NCI-H146 (cell line): ENCODE results near the gene LRRC3C.
"Not testable (repeated sequence)": the region's sequence is repeated elsewhere in the genome, so short reads cannot be mapped to it uniquely, and the experiment has no call there.

ENCODE experiments used
- DNase-seq: peaks from one replicate; lab custom pipeline; 2025; lab: John Stamatoyannopoulos, UW

The LRRC3C gene

DNA sequence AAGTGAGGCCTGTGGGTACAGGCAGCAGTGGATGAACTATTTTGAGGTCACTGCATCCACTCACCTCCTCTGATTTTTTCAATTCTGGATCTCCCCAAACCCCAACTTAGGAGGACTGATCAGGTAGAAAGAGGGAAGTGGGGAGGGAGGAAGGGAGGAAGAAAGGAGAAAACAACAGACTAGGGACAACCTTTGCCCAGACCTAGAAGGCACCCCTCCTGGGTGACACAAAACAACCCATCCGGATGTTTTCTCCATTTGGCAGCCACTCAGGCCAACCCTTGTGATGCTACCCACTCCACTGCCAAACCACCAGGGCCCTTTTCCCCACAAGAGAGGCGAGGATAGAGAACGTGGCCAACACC is 2.9 kb upstream of the LRRC3C start:
- no peak for DNase-seq

DNA sequence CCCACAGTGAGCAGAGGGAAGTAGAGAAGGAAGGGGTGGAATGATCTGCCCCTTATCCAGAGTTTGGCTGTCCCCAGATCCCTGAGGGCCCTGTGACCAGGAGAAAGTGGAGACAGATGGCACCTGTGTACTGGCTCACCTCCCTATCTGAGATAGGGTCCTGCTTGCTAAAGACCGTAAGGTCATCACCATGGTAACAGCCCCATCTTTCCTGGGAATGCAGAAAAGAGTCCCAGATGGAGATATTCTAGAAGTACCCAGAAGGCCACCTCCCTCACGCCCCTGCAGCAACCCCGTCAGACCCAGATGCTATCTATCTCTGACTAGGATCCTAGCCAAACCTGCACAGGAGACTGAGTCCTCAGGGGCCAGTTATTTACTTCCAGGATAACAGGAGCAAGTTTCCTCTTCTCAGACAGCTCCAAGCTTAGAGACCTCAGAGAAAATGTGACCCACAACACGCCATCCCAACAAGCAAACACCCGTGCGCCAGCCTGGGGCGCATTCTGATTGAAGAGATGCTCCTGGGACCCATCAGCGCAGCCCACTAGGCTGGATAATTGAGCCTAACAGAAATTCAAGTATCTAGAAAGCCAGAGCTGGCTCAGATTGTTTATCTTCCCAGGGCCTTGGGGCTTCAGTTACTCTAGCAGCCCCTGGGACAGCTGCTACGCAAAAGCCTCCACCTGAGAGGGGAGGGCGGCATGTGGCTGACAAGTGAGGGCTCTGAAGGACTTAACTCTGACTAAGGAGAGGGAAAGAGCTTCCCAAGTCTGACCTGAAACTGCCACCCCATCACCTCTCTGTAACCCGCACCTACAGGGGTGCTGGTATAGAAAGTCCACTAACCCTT is 2.0 kb upstream of the LRRC3C start:
- DNase-seq, result no peak

DNA sequence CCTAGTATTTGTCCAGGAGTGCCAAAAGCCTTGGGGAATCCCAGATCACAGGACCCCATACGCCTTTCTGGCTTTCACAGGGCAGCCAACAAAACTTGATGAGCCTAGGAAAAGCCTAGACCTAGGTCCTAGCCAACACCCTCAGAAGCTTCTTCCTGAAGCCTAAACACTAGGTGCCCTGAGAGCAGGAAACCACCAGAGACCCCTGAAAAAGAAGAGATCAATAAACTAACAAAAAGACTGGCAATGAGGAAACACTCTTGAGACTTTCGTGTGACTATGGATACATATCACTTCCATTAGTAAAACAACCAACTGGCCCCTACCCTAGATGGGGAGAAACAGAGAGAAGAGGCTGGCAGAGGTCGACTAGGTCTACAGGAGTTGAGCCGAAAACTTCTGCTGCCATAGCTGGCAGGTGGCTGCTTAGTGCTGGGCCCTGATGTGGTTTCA is 1.4 kb upstream of the LRRC3C start:
- no peak for DNase-seq

DNA sequence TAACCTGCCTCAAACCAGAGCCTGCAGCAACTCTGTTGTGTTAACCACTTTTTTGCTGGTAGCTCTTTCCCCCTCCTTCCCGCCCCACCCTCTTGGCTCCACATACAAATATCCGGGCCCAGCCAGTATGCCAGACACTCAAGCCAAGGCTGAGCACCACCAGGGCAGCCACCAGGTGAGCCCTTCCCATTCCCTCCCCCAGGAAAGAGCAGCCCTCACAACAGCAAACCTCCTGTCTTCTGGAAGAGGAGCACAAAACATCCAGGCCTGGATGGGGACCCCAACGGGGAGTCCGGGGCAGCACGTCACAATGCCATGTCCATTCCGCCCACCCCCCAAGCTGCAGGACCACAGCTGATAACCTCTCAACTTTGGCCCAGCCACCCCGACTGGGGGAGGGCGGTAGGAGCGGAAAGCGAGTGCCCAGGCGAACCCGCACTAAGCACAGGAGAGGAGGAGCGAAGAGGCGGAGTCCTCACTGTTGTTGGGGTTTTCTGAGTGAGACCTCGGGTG is 888 bp upstream of the LRRC3C start:
- peak; percentile 36 for DNase-seq

DNA sequence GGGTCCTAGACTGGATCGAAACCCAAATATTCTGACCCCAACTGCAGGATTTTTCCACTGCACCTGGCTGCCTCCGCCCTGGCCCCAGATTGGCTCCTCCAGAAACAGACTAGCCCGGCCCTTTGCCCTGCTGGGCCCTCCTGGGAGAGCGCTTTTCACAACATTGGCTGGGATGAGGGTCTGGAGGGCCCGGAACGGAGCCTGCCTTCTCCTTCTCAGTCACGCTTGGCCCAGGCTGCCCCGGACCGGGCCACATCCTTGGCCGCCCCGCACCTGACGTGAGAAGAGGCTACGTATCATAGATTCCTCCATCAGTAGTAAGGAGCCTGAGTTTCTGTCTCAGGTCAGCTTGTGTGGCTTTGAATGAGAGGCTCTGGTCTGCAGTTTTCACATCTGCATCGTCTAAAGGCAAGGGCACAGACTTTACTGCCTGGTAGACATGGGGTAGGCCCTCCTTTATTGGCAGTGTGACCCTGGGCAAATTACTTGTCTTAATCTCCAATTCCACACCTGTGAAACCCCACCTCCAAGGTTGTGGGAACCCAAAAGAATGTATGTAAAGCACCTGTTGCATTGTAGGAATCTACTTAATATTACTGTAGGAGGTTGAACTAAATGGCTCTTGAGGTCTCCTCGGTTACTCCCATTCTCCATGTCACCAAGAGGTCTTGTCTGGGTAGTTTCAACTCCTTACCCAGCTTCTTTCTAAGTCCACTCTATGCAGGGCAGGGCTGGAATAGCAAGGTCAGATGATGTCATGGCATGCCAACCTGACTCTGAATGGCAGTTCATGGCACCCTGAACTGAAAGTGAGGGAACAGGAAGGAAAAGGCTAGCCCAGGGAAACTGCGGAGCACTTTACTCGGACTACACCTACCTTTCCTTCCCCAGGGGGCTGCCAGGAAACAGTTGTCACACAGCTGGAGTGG is 661 bp downstream of the LRRC3C start:
- DNase-seq, result no peak

DNA sequence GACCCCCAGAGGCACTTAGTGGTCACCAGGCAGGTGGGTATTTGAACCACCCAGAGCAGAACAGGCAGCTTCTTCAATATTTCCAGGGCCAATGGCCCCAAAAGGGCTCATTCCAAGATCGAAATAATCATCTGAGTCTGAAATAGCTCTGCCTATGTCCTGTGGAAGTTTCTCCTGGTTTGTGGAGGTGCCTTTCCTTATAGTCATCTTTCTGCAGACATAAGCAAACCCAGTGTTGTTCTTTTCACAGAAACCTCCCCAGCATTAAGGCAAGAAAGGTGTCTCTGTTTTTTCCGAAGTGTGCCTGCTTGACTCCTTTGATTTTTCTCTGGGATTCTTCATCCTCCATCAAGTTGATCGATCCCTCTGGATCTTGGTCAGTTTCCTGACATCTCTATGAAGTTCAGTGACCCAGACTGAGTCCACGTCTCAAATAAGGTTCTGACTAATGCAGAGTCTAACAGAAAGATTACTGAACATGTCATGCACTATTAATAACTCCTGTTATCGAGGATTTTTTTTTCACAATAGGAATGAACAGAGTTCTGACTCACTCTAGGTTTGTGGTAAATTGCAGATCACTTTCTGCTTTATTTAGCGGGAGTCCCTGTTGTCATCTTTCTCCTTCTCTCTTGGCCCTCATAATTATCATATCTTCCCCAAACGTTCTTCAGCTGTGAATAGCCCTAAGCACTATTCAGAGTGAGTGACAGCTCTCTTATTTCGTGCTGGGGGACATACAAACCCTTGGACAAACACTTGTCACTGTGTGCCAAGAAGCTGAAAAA is 1.5 kb downstream of the LRRC3C start:
- DNase-seq, result no peak

DNA sequence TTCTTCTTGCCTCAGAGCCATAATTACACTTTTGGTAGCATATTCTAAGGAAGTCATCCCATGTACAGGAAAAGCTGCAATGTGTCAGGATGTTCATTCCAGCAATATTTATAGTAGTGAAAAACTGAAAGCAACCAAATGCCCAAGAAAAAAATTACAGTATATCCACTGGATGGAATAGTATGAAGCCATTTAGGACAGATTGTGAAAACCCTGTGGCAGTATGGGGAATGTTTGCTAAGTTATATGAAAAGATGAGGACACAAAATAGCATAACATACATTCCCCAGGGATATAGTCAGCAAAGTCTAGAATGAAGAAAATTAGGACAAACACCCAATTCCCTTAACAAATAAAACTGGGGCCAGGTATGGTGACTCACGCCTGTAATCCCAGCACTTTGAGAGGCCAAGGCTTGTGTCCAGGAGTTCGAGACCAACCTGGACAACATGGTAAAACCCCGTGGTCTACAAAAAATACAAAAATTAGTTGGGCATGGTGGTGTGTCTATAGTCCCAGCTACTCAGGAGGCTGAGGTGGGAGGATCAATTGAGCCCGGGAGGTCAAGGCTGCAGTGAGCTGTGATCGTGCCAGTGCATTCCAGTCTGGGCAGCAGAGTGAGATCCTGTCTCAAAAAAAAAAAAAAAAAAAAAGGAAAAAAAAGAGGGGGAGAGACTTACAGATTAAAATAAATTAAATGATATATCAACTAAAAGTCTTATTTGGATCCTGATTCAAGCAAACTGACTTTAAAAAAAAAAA is 2.3 kb downstream of the LRRC3C start:
- no peak for DNase-seq

DNA sequence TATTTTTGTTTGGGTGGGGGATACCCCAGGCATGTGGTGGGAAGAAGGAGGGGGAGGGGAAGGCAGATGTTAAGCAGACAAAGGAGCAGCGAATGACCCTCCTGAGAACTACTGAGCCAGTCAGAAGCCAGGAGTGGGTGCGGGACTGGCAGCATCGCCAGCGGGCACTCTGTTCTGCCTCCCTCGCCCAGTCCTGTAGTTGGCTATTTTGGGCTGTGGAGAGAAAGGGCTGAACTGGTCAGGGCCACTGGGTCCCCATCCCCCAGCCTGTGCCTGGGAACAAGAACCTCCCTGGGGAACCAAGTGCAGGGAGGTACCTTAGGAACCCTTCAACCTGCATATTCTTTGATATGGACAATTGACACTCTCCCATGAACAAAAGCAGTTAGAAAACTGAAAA is 6.4 kb downstream of the LRRC3C start:
- DNase-seq, result no peak

DNA sequence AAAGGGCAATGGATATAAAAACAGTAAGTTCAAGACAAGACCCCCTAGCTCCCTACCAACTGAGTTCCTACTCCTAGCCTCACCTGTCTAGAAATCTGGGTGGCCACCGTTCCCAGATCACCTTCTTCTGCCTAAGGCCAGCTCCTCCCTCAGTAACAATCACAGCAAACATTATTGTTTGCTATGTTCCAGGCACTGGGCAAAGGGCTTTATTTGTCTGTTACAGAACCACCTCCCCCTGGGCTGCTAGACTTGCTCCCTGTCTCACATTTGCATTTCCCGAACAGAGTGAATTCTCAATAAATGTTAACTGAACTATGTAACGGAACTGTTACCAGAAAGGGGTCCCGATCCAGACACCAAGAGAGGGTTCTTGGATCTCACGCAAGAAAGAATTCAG is 6.8 kb downstream of the LRRC3C start:
- no peak for DNase-seq

DNA sequence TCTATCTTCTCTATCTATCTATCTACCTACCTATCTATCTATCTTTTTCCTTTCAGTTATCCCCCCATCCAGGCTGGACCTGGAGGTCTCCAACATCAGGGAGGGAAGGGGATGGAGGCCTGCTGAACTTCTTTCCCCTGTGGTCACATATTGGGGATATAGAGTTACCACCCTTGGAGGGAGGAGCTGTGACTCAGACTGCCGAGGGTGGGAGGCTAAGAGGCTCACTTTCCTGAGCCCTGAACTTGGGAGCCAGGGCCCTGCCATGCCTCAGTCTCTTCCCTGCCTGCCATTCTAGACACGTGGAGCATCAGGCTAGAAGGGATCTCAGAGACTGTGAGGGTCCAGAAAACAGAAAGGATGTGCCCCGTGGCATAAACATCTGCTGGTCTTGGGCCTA is 8.4 kb downstream of the LRRC3C start:
- no peak for DNase-seq

DNA sequence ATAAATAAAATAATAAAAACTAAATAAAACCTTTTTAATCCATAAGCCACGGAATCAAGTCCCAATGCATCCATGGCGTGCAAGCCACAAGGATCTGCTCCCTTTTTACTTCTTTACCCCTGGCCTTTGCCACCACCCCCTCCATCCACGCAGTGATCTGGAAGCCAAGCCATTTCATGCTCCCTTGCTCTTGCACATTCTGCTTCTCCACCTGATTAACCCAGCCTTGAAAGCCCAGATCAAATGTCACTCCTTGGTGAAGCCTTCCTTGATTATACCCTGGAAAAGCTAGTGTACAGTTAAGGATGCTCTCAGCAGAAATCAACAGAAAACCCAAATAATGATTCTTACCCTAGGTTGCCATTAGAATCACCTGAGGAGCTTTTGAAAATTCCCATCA is 9.9 kb downstream of the LRRC3C start:
- DNase-seq, result no peak

DNA sequence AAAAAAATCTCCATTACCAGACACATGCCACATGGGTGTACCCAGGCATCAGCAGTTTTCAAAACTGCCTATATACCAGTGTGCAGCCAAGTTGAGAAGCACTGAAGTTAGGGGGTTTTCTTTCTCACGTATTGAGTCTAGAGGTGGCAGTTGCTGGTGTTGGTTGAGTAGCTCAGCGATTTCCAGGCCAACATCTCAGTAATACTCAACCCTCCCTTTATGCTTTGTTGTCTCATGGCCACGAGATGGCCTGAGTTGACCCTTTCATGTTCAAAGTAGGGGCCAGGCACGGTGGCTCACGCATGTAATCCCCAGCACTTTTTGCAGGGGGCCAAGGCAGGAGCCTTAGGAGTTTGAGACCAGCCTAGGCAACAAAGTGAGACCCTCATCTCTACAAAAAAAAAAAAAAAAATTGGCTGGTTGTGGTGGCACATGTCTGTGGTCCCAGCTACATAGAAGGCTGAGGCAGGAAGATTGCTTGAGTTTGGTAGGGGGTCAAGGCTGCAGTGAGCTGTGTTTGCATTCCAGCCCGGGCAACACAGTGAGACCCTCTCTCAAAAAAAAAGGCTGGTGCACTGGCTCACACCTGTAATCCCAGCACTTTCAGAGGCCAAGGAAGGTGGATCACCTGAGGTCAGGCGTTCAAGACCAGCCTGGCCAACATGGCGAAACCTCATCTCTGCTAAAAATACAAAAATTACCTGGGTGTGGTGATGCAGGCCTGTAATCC is 10.8 kb downstream of the LRRC3C start:
- DNase-seq, result no peak

DNA sequence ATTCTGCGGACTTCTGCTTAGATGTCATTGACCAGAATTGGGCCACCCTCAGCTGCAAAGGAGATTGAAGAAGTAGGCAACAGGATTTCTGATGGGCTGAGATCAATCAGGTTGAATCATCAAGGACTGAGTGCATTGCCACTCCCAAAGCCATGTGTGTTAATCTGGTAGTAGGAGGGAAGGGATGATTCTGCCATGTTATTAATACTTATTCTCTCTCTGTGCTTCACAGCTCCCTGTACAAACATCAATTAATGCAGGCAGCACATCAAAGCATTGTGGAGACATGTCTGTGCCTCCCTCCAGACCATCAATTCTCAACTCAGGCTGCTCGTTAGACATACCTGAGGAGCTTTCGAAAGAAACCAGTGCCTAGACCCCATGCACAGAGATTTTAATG is 11.6 kb downstream of the LRRC3C start:
- DNase-seq, result no peak

DNA sequence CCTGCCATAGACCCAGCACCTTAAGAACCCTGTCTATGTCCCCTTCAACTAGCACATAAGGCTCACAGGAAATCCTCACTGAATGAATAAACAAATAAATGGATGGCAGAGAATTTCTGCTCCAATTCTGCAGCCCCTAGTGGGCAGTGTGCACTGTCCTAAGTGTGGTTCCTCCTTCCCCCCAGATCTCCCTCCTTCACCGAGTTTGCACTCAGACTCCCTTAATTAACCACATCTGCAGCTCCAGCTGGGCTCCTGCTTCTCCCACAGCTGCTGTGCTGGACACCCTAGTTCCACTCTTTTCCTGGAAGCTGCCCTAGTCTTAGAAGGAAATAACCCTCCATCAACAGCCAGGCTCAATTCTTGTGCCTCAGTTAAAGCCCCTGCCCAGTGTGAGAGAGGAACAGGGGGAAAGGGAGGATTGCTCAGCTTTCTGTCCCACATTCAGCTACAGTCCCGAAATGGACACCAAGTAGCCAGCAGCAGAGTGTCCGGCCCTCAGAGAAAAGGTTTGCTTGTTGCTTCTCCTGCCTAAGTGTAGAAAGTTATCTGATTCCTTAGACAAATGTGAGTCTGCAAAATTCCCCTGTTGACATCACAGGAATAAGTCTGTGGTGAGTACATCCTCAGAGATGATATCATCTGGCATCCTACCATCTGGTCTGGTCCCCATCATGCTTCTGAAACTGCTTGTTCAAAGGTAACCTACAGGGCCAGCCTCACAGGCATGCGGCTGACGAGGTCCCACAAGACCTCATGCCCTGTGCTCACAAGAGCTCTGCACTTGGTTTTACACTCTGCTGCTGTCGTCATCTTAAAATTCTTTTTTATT is 12.3 kb downstream of the LRRC3C start:
- DNase-seq, result peak; percentile 15

DNA sequence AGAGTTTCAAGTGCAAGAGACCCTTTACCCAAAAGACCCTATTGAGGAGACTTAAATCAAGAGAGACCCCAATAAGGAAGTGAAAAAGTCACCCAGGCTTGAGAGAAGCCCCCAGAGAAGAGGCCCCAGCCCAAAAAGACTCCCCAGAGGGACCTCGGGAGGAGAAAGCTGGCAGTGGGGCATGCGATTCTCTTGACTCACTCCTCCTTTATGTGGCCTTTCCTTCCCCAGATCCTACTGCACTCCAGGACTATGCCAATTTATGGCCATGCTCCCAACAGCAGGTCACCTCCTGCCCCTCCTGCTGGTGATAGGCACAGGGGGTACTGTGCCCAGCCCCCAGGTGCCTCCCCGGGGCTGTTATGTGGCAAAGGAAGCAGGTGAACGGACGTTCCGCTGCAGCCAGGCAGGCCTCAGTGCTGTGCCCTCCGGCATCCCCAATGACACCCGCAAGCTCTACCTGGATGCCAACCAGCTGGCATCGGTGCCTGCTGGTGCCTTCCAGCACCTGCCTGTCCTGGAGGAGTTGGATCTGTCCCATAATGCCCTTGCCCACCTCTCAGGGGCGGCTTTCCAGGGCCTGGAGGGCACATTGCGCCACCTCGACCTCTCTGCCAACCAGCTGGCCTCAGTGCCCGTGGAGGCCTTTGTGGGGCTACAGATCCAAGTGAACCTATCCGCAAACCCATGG is 16.3 kb downstream of the LRRC3C start:
- no peak for DNase-seq

DNA sequence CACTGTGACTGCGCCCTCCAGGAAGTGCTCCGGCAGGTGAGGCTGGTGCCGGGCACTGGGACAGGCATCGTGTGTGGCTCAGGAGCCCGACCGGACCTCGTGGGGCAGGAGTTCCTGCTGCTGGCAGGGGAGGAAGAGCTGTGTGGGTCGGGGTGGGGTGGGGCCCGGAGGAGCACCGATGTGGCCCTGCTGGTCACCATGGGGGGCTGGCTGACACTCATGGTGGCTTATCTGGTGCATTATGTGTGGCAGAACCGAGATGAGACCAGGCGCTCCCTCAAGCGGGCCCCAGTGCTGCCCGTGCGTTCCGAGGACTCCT is 16.8 kb downstream of the LRRC3C start:
- DNase-seq, result no peak

DNA sequence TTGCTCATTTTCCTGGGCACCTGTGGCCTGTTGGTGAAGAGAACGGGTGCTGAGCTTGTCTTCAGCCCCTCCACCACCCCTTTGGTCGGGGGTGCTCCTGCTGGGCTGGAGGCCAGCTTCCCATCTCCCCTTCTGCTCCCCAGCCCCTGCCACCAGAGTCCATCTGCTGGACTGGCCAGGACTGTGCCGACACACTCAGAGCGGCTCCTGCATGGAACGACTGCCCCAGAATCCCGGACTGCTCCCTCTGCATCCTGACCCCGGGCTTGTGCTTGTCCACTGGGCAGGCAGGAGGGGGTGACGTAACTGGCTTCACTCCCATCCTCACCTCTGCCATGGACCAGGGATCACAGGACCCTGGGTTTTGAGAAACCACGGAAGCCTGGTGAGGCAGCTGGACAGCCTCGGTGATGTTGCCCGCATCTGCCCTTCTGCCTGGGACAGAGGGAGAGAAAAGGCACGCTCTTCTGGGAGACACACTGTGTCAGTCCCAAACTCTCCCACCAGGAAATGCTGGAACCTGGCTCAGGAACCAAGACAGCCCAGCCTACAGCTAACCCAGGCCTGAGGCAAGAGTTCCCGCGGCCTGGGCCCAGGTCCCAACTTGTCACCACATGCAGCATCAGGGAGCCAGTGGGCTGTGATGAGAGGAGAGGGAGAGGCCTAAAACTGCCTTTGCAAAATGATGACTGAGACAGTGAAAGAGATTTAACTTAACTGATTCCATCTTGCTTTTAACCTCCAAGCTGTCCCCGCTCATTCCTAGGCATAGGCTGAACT is 19.2 kb downstream of the LRRC3C start:
- DNase-seq, result no peak

DNA sequence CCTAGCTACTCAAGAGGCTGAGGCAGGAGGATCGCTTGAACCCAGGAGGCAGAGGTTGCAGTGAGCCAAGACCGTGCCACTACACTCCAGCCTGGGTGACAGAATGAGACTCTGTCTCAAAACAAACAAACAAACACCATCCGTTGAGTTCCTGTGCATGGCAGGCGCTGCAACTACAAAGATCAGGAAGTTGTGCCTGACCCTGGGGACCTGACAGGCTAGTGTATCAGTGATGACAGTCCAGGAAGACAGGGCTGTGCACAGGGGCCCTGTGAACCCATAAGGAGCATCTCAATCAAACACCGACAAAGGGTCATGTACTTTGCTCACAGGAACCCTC is 20.9 kb downstream of the LRRC3C start:
- not testable (repeated sequence) for DNase-seq

DNA sequence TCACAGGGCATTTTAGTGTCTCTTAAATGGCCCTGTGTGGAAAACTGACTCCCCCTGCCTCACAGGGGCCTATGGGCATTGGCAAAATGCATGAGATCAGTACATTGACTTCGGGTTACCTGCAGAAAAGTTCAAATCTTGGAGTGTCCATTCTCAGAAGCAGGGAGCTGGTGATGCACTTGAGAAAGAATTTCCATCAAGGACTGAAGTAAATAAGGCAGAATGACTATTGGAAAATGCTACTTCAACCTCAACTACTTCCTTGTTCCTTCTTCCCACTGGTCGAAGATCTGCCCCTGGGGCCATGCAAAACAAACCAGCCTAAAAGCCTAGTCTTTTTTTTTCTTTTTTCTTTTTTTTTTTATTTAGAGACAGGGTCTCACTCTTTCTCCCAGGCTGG is 21.5 kb downstream of the LRRC3C start:
- DNase-seq, result no peak
